ENCODE results near the gene TGFA. TPM values are rescaled to one million over a fixed set of nuclear protein-coding genes. Genes with fewer than 3 reads are reported as not detected.

Gene TGFA
- total RNA-seq, 1 donor from 2014 or later: 17.8 TPM

DNA sequence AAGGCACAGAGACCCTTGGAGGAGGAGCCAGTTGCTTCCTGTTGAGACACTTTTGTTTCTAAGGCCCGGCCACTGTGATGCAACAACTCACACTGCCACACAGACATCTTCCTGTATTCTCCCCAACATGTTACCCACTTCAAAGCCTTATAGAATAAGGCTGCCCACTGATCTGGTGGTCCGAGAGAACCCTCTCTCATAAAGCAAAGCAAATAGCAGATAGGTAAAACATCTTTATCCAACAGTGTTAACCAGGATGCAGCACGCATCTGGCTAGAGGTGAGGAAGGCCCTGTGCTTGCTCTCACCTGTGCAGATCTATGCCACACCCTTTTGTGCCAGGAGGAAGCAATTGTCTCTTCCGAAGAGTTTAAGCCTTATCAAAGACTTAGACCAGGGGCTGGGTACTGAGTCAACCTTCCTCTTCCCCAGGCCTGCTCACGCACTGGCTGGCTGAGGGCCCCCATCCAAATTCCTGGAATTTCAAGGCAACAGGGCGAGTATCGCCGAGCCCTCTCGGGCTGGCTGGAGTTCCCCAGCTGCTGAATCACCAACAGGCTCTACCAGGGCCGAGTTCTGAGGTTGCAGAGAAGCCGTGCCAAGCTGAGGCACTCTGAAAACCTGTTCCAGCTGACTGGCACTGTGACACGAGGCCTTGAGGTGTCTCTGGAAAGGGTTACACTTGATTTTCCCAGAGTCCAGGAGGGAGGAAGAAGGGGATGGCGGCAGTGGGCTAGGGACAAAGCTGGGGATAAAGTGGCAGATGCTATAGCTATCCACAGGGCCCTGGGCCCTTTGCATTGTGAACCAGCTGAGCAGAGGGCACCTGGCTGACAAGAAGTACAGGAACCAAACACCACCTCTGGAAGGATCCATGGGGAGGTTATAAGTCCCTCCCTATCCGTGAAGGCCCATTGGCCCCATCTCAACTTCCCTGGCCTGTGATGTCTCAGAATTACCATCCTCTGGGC, 29.3 kb downstream of the TGFA start:
- DNase-seq (ENCODE audit: low spot score): peak; percentile 86

DNA sequence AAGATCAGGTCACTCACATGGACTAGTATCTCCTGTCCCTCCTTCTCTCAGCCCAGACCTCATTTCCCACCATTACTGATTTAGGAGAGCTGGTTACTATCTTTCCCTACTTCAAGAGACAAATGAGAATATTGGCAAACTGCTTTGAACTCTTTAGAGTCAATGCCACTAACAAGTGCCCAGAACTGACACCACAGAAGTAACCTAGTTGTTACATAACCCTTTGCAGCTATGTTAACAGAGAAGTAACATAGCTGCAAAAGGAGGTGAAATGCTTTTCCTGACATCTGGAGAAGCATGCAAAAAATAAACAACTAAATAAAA, 30.0 kb downstream of the TGFA start:
- DNase-seq (ENCODE audit: low spot score): no peak

DNA sequence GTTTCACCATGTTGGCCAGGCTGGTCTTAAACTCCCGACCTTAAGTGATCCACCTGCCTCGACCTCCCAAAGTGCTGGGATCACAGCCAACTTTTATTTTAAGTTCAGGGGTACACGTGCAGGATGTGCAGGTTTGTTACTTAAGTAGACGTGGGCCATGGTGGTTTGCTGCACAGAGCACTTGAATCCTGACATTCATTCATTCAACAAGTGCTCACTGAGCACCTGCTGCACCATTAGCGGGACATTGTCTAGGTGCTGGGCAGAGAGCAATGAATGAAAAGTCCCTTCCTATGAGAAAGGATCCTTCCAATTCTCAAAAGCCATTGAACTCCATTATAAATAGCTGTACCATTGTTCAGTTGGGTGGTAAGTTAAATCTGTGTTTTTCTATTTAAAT, 31.0 kb downstream of the TGFA start:
- DNase-seq (ENCODE audit: low spot score): no peak

DNA sequence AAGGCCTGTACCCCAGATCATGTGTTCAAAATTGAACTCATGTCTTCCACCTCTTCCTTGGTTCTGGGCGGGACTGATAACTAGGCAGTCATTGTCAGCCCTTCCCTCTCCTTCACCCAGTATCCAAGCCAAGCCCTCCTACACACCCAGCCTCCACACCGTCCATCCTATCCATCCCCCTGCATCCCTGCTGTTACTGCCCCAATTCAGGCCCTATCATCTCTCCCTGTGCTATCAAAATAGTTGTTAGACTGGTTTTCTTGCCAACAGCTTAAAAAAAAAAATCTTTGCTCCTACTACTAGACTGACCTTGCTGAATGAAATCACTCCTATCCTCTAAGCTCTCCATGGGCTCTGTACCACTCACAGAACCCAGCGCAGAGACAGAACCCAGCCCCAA, 32.8 kb downstream of the TGFA start:
- no peak for DNase-seq (ENCODE audit: low spot score)

DNA sequence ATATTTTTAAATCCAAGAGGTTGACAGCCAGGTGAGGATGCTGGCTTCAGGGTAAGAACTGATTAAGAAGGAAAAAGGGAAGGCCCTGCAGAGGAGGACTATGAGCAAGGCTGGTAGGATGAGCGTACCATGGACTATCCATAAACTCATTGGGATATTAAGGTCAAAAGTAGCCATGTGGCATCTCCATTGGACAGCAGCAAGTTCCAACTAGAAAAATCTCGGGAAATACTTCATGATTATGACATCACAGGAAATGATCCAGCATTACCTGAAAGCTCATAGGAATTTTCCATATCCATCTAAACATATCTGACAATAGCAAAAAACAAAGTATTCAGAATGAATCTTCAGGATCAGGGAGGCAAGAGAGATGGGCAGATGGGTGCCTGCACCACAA, 34.2 kb downstream of the TGFA start:
- DNase-seq (ENCODE audit: low spot score): no peak

DNA sequence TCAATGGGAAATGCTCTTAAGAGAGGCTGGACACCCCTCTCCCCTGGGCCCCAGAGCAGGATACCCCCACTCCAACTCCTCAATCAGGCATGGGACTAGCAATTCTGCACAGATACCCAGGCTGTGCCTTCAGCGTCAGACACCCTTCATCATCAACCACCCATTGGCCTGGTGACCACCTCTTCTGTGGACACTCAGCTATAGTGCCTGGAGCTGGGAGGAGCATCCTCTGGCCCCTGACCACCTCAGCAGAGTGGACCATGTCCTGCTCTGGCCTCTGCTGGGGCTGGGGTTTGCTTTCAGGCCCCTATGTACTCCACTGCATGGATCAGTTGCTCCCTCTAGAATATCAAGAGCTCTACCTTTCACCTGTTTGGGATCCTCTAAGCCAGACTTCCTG, 35.1 kb downstream of the TGFA start:
- no peak for DNase-seq (ENCODE audit: low spot score)

DNA sequence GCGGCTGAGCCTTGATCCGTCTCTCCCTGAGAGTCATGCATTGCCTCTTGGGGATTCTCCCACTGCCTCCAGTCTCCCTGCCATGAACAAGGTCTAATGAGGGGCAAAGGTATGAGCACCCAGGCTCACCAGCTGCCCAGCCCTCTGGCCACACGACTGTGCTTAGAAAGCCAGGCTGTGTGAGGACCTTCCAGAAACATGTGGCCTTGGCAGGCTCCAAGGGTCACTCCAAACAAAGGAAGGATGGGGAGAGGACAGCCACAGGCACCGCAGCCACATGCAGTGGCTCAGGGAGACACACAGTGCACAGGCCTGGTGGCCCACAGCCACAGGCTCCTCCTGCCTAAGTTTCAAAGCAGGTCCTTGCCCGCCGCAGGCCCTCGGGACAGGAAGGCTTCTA, 35.8 kb downstream of the TGFA start:
- DNase-seq (ENCODE audit: low spot score): no peak

DNA sequence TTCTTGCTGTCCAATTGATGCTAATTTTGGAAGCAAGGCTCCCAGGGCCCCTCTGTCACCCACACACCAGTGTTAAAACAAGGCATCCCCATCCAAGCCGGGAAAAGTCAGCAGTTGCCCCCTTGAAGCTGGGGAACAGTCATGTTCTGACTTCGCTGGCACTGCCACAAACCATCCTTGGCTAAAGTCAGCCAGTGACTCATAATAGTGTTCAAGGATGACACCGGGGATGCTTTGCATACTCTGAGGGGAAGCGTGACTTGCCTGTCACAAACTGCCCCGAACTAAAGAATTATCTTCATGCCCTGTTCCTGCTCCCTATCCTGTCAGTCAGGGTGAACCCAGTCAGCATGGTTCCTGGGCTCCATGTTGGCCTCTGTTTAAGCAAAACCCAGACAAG, 37.0 kb downstream of the TGFA start:
- no peak for DNase-seq (ENCODE audit: low spot score)

DNA sequence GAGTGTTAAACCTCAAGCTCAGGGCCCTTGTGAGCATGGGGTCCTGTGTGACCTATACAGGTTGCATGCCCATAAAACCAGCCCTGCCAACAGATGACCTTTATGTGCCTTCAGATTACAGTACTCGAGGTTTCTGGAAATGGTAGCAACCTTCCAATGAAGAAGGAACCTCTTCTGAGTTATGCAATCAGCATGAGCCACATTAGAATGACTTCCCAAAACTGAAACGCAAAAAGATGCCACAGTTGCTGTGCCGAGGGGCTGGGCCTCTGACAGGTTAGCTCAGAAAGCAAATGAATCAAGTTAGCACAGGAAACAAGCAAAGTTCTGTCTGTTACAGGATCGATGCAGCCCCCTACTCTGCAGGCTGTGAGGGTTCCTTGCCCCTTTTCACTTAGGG, 37.7 kb downstream of the TGFA start:
- no peak for DNase-seq (ENCODE audit: low spot score)

DNA sequence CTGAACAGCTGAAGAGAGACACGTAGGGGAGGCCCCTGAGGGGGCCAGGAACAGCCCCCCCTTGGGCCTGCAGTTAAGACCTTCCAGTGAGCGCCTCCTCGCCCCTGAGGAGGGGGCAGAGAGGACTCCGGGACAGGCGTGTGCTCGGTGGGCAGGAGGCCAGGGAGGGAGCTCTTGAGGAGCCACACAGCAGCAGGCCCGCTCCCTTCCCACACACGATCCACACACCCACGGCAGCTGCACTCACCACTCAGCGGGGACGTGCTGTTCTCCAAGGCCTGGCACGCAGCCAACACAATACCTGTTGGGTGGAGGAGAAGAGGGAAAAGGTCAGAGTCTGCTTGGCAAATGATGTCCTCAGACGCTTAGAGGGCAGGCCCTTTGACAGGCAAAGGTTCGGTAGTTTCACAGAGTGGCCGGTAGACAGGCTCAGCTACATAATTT, 39.0 kb downstream of the TGFA start:
- peak; percentile 85 for DNase-seq (ENCODE audit: low spot score)

DNA sequence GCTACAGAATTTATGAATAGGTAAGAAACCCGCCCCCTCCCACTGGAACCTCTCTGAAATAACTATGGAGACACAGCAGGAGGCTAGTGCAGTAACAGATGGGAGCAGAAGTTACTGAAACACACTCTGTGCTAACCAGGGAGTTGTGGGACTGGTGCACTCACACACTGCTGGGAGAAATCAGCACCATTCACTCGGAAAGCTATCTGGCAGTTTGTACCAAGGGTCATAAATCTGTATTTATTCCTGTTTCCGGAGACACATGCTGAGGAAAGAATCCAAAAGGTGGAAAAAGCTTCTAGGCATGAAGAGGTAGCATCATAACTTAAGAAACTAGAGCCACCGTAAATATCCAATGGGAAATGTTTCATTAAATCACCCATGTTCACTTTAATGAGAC, 39.9 kb downstream of the TGFA start:
- no peak for DNase-seq (ENCODE audit: low spot score)

DNA sequence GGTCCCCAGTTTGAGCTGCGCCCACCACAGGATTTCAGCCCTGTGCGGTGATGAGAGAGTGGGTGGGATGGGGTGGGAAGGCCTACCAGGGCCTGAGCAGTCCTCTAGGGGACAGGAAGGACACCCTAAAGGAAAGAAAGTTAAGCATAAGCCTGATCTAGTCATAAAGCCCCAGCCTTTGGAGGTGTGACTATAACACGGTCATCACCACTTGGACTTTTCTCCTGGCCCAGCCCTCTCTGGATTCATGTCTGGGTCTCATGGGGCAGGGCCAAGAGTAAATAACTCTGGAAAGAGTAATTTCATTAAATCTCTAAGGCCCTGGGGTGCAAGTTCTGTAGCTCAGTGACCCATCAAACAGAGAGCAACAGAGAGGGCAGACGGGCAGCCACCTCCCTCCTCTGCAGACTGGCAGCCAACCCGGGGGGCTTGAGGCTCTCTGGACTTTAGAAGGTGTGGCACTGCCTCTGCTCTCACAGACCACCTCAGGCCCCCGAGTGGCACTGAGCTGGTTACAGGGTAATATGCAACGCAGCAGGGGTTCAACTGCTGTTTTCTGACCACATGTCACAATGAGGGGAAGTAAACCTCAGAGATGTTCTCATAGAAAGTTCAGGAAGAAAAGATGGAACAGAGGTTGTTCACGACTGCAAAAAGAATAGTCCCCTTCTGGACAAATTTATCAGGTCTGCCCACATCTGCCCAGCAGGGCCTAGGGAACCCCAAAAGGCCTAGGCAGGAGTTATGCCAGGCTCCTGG, 41.5 kb downstream of the TGFA start:
- DNase-seq (ENCODE audit: low spot score): no peak

DNA sequence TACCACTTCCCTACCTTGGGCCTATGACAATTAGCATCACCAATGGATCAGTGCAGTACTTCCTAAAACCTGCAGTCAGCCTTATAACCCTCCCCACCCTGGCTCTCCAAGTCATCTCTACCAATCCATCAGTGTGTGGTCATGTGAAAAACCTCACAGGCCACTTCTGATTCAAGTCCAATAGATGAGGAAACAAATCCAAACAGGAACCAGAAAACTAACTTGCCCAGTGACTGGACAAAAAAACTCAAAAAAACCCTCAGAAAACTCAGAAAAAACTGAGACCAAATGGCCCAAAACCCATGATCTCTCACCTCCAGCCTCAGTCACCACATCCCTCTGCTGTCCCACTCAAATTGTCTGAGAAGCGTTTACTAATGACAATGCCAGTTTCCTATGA, 43.3 kb downstream of the TGFA start:
- no peak for DNase-seq (ENCODE audit: low spot score)

DNA sequence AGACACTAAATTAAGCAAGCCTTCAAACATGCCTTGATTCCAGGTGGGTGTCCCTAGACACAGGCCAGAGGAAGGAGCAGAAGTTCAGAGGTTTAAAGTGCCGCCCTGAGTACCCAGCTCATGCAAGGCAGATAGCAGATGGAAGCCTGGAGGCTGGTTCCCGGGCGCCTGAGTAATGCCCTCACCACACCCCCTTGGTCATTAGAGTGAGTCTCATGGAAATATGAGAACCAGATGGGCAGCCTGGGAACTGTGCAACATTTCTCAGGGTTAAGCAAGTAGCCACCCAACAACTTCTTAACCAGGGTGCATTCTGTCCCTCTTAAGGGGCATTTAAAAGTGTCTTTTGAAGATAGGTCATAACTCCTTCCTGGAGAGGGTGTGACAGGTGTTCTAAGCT, 44.1 kb downstream of the TGFA start:
- no peak for DNase-seq (ENCODE audit: low spot score)

DNA sequence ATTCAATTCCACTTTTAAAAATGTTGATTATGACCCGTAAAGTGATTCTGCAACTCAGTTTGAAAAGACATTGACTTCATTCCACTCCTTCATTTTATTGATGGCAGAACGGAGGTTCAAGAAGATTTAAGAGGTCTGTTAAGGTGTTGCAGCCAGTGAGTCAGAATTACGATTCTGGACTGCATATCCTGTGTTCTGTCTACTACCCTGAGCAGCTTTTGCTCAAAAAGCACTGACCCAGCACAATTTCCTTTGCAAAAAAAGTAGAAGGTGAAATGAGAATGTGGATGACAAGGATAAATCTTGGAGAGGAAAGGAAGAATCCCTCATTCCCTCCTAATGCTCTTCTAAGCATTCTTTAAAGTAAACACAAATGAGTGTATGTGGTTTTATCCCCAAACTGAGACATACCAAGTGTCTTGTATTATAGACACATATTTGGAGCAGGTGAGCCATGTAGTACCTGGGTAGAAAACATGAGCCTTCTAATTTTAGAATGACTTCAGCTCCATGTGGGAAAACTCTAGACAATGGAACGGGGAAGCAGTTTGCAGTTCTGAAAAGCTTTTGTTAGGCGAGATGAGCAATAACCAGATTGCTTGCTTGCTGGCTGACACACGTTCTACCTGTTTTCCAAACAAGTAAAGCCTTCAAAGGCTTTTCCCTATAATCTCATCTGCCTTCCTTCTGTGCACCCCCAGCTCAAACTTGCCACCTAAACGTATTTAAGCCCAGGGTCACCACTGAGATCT, 44.7 kb downstream of the TGFA start:
- DNase-seq (ENCODE audit: low spot score): no peak

DNA sequence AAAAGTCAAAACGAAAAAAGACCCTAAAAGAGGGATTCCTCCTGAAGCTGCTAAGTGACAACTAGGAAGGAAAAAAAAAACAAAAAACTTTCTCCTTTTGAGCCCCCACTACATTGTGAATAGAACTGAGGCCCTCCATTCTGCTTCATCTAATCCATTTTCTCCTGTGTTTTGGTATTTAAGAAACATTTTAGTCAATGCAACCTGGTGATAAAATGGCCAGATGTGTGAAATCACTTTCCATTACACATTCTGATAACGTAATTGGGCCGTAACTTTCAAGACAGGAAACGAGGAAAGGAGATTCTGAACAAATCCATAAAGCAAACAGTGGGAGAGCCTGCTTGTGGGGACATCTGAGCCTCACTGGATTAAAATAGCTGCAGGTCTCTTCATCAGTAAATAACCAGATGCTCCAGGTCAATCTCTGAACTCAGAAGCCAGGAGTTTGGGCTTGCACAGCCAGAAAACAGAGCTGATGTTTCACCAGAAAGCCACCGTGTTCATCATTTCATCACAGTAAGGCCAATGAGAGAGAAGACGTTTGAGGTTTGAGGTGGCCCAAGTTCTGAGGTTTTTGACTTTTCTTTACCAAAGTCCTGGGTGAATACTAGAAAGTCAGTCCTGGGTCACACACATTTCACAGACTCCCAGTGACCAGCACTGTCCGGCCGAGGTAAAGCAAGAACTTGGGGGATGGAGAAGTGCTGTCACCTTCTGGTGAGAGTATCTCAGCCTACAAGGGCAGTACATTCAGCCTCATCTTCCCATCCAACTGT, 47.8 kb downstream of the TGFA start:
- DNase-seq (ENCODE audit: low spot score): no peak

DNA sequence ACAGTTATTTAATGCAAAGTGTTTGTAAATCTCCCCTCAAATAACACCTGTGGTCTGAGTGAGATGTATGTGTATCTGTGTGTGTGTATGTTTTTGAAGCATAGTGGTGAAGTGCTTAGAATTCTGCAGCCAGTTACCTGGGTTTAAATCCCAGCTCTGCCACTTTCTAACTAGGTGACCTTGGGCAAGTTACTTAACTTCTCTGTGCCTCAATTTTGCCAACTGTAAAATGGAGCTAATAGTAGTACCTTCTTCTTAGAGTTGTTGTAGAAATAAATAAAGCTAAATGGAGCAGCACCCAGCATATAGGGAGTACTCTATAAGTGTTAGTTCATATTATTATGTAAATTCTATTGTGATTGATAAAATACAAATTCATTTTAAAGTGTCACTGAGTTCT, 48.9 kb downstream of the TGFA start:
- no peak for DNase-seq (ENCODE audit: low spot score)

DNA sequence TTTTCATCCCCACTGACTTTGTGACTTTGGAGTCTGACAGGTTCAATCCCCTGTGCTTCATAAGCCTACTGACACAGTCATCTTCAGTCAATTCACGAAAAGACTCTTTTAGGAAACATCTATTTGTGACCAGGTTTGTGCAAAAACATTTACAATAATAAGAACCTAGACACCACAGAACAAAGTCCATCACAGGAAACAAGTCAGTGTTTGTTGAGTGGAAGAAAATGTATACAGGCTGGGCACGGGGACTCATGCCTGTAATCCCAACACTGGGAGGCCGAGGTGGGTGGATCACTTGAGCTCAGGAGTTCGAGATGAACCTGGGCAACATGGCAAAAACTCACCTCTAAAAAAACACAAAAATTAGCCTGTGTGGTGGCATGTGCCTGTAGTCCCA, 49.7 kb downstream of the TGFA start:
- DNase-seq (ENCODE audit: low spot score): no peak

DNA sequence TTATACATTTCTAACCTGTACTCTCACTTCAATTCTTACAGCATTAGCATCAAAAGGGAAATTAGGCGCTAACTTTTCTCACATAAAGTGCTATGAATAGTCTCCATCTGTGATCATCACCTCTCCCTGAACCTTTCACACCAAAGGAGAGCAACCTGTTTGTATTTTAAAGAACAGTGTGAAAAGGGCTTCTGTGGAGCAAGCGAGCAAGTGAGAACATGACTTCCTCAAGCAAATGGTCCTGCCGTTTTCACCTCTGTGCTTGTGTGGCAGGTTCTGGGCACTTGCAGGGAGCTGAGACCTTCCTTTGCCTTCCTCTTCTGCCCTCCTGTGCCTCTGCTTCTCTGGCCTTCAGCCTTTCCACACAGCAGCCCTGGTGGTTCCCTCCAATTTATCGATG, 51.9 kb downstream of the TGFA start:
- no peak for DNase-seq (ENCODE audit: low spot score)

DNA sequence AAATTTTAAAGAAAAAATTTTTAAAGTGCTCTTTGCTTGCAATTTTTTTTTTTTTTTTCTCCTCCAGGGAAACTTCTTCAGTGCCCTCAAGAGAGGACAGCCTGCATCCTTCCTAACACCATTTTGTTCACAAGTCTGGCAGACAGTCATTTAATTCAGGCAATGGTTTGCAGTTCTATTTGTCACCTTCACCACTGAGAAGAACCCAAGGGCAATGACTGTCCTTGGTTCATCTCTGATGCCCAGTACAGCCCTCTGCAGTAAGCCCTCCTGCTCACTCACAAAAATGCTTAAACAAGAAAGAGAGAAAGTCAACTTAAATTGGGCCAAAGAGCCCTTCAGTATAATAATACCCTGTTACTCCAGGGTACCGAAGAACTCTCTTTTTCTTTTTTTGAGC, 52.4 kb downstream of the TGFA start:
- no peak for DNase-seq (ENCODE audit: low spot score)

DNA sequence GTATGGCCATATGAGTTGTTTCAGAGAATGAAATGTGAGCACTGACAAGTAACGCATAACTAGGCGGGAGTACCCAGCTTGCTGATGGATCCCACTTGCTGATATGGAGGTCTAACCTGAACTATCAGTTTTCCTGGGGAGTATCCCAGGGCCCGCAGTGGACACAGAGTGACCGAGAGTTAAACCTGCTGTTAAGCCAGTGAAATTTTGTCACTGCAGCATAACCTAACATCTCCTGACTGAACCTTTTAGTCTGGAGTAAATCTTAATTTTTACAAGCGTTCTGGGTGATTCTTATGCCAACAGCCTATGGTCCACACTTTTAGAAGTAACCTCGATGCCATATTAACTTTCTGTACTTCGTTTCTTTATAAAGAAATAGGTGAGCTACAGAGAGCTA, 54.4 kb downstream of the TGFA start:
- DNase-seq (ENCODE audit: low spot score): no peak

DNA sequence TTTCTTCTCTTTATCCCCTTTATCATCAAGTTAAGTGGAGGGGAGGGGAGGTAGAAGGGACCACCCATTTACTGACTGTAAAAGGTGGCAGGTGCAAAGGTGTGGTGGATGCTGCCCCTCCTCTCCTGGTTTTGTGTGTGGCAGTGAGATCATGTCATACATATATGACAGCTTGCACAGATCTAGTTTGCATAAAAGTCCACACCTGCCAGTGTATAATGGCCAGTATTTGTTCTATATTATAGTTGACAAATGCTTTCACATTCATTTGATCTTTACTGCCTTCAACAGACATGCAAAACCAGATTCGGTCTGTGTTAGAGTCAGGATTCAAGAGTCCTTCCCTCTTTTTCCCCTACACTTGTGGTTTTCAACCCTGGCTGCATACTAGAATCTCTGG, 55.1 kb downstream of the TGFA start:
- no peak for DNase-seq (ENCODE audit: low spot score)

Data from ureter (tissue), 1 donor.